HG02588 (cell line): ENCODE data around the gene GRIFIN.

ENCODE experiments used
- ATAC-seq: cut with Tn5 transposase; IDR thresholded peaks from one replicate; pipeline ENCODE4 v1.9.1; 2021; ENCODE audit warnings: mild to moderate bottlenecking, moderate library complexity; ENCODE audit not compliant: unreplicated experiment

Gene GRIFIN, protein sequence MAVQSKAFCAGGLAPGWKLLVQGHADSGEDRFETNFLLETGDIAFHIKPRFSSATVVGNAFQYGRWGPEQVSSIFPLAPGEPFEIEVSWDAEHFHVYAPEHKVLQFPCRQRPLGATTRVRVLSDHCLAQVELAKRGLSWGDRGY

DNA sequence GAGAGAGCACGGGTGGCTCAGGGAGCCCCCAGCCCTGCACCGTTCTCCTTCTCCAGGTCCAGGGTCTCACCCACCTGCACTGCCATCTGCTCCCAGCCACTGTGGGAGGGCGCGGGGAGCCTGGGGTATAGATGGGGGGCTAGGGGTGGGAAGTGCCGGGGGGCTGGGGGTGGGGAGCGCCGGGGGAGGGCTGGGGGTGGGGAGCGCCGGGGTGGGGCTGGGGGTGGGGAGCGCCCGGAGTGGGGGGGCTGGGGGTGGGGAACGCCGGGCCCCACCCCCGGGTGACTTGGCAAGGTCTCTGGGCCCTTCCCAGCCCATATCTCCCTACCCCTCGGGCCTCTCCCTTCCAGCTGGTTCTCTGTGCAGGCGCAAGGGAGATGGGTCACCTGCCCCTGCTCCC is at the start of gene GRIFIN:
GRIFIN (minus strand) TSS at position 101 of the 400 bp plus-strand sequence; CDS start at position 86, 15 bp downstream.
- no peak for ATAC-seq

DNA sequence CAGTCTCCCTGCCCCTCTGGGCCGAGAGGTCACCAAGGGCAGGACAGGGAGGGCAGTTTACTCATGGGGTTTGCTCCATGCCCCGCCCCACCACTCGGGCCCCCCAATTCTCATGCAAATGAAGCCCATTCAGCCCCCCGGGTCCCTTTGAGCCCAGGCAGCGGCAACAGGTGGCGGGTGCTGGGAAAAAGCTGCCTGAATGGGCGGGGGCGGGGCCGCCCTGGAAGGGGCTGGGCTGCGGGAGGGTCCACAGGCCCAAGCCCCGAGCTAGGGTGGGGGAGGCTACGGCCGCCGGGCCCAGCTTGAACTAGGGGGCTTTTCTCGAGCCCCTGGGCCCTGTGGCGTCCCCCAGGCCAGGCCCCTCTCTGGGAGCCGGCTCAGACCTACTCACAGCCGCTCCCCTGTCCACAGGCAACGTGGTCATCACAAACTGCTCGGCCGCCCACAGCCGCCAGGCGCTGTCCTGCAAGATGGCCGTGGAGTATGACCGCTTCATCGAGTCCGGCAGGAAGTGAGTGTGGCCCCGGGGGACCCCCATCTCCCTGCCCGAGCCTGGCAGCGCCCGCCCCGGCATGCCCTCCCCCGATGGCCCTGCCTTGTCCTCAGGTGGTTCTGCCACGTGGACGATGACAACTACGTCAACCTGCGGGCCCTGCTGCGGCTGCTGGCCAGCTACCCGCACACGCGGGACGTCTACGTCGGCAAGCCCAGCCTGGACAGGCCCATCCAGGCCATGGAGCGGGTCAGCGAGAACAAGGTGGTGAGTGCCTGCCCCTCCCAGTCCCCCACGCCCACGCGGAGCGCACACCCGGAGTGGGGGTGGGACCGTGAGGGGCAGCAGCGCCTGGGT is 48.8 kb upstream of the GRIFIN start:
- ATAC-seq: no peak

DNA sequence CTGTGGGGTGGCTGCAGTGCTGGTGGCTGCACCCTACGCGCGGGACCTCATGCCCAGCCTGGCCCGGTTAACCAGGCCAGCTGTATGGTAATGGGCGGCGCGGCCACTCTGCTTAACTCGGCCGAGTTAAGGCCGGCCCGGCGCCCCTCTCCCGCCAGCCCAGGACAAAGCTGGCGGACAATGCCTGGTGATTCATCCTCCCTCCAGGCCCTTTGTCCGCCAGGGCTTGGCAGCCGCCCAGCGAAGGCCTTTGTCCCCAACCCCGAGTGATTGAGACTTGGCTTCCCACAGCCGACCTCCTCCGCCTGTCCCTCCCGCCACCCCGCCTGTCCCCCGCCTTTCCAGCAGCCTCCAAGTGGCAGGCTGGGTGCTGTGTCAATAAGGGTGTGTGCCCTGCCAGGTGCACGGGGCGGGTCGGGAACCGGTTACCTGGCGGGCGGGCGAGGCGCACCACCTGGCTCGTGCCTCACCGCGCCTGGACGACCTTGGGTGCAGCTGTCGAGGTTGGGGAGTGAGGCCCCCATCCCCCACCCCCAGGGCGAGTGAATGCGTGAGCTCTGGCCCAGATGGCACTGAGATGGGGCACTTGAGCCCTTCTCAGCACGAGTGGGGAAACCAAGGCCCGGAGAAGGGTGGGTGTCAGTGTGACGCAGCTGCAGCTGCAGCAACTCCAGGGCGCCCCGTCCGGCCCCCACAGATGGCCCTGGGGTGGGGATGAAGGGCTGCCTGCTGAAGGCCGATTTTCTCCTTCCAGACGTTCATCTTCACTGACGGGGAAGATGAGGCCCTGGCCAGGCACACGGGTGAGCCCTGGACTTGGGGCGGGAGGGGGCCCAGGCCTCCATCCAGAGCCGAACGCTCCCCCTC is 48.0 kb upstream of the GRIFIN start:
- no peak for ATAC-seq

DNA sequence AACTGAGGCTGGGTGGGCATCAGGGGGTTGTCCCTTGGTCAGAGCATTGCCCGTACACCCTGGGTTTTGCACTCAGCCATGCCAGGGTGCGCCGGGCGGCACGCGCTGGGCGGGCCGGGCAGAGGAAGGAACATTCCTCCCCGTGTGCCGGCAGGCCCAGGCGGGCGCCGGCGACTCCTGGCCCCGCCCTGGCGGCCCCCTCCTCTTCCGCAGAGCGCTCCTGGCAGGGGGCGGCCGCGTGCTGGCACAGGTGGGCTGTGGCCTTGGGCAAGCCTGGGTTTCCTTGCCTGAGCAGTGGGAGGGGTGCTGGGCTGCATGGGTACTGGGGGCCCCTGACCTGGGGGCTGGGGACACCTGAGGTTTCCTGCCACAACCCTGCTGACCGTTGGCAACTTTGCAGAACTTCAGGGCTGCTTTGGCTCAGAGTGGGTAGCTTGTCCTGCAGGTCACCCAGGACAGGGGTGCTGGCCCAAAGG is 47.3 kb upstream of the GRIFIN start:
- no peak for ATAC-seq

DNA sequence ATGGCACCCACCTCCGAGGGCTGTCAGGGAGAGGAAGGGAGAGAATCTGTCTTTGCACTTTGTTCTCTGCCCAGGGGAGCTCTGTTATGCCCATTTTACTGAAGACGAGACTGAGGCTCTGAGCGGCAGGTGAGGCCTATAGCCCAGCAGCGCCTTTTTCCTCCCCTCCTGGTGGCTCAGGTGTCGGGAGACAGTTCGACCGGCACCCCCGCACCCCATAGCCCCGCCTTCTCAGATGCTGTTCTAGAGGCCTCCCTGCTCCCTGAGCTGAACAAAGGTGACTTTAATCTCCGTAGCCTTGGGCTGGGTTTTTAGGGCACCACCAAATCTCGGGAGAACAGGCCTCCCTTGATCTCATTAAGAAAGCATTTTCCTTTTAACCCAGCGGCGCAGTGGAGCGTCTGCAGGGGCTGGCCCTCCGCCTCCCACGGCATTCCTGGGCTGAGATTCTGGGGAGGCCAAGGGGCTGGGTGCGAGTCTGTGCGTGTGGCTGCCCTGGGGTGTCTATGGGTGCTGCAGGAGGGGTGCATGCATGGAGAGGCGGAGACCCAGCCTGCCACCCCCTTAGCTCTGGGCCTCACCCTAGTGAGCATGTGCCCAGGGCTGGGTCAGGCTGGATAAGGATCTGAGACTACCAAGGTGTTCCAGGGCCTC is 46.7 kb upstream of the GRIFIN start:
- ATAC-seq: no peak

DNA sequence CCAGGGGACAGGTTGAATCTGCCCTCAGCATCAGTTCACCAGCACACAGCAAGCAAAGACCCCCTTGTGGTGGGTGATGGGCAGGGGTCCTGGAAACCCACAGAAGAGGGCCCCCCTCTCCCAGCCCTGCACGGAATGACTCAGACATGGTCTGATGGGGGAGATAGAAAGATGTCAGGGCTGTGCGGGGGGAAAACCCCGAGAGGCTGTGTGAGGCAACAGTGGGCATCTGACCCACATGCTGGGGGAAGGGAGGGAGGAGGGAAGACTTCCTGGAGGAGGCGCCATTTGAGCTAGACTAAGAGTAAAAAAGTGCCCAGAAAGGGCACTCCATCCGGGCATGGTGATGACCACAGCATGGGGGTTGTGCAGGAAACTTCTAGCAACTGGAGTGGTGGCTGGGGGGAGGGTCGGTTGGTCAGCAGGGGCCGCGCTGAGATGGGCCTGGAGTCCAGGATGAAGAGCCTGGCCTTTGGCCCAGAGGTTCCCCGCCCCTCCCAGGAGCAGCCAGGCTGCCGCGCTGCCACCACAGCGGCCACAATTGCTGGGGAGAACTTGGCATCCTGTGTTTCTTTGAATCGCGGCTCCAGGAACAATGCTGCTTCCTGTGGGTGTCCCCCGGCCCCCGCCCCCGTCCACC is 45.9 kb upstream of the GRIFIN start:
- no peak for ATAC-seq

DNA sequence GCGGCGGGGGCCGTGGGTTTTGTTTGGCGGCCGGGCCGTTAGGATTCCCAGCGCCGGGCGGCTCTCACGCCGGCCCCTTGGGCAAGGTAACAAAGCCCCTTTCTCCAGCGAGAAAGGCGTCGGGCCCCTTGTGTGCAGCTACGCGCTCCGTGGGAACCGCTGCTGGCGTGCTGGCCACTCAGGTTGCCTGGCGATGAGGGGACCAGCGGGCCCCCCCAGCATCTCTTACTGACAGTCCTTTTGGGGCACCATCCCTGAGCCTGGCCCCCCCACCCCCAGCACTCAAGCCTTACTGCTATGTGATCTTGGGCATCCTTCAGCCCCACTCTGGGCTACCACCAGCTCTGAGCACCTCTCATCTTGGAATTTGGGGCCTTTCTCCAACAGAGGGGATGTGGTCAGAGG is 45.1 kb upstream of the GRIFIN start:
- ATAC-seq: no peak

DNA sequence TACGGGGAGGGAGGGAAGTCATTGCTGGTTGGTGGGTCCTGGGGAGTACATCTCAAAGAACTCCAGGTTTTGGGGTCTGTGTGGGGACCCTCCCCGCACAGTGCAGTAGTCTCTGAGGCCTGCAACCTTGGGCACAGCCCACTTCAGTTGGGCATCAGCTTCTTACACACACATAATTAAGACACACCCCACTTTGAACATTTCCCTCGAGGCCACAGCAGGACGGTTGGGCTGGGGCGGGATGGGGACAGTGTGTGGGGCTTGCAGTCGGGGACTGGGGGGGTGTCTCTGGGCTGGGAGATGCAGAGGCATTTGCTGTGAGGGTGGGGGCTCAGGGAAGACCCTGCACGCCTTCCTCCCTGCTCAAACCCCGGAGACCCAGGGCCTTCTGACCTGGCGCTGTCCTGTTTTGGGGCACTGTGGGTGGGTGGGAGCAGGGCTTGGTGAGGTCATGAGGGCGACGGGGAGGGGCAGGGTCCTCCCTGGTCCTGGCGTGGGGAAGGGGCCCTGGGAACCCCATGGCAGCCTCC is 44.6 kb upstream of the GRIFIN start:
- no peak for ATAC-seq

DNA sequence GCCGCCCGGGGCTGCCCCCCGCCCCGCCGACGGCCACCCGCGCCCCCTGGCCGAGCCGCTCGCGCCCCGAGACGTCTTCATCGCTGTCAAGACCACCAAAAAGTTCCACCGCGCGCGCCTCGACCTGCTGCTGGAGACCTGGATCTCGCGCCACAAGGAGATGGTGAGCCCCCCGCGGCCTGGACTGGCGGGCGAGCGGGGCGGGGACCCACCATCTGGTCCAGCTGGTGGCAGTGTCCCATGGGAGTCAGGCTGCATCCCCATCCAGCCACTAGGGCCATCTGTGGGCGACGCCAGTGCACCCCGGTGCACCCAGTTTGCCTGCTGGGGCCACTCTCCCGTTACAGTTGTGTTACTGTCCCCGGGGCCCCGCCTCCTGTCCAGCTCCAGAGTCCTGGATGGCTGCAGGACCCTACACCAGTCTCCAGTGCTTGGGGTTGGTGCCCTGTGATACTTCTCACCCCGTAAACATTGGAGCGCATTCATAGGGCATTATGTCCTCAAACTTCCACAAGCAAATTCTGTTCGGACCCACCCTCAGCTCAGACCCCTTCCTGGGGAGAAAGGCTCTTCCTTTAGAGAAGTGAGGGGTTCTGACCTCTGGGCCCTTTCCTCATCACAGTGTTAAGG is 44.0 kb upstream of the GRIFIN start:
- ATAC-seq: no peak

DNA sequence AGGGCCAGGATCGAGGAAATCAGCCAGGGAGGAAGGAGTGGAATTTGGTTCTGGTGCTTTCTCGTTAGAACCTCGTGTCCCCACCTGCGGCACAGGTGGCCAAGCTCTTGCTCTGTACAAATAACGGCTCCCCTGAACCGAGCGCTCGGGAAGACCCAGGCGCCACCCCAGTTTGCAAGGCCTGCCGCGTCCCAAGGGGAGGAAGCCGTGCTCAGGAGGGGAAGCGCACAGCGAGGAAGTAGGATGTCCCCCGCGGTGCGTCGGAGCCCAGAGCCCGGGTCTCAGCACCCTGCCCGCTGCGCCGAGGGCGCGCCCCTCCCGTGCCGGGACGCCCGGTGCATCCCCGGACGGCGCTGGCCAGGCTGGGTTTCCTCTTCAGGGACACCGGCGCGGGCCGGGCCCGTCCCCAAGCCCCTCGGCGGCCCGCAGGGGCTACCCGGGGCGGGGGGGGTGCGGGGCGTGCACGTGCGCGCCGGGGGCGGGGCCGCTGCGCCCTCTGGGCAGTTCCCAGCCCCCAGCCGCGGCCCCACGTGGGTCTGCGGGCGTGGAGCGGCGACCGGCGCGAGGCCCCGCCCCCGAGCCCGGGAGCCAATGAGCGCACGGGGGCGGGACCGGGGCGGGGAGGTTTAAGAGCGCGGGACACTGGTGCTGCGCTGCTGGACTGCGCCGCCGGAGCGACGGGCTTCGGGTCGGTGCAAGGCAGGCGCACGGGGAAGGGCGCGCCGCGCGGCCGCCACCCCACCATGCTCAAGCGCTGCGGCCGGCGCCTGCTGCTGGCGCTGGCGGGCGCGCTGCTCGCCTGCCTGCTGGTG is 43.1 kb upstream of the GRIFIN start, which contains the start of gene LFNG:
LFNG (plus strand) TSS at position 656 of the 812 bp plus-strand sequence; CDS start at position 744, 88 bp downstream.
- peak; percentile 82 for ATAC-seq

DNA sequence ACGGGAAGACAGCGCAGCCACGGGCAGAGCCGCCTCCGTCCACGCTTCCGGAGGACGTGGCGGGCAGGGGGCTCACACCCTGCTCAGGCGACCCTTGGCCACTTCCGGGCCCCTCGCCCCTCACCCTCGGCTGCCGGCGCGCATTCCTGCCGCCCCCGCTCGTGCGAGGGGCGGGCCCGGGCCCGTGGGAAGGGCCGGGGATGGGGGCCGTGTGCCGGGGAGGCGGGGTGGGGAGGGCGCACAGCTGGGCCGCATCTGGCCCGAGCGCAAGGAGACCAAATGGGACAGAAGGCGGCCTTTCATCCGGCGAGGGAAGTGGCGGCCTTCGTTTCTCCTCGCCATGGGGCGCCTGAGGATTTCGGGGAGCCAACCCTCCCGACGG is 42.5 kb upstream of the GRIFIN start:
- ATAC-seq: no peak

DNA sequence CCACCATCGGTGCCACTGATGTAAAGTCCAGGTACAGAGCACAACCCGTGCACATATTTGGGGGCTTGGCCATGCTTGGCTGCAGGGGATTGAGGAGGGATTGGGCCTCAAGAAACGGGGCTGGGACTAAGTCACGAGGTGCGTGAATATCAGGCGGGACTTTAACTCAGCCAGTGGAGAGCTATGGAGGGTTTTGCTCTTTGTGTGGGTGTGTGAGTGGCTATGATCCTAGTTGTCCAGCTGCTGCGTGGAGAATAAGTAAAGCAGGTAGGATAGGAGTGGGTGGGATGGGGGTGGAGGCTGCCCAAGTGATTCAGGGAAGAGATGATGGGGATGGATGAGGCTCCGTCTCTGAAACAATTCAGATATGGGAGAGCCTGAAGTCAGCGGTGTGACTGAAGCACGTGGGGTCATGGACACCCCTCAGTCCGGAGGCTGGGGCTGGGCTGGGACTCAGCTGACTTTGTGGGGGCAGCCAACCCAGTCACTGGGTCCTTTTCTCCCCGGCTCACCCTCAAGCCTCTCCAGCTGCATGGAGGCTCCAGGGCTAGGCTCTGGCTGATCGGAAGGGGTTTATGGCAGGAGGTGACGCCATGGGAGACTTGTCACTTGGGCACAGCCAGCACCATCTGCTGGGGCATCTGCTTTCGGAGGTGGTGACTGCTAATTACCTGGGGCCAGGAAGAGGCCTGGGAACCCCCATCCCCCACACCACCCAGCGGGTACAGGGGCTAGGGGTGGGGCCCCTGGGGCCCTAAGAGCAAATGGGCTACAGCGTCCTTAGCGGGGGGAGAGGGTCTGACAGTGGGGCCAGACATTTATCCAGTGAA is 41.7 kb upstream of the GRIFIN start:
- ATAC-seq: no peak

DNA sequence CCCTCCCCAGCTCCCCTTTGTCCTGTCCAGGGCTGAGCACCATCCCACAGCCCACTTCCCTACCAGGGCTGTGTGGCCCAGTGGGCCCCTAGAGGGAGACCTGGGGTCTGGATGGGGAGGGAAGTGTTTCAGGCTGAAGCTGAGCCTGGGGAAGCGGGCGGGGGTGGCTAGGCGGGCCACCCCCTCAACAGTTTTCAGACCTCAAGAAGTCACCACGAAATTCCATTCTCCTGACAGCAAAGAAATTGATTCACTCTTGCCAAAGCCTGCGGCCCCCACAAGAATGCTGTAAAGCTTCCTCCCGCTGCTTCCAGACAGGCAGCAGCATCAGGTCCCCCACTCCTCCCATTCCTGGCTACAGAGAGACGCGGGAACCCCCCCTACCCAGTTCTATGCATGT is 40.8 kb upstream of the GRIFIN start:
- no peak for ATAC-seq

DNA sequence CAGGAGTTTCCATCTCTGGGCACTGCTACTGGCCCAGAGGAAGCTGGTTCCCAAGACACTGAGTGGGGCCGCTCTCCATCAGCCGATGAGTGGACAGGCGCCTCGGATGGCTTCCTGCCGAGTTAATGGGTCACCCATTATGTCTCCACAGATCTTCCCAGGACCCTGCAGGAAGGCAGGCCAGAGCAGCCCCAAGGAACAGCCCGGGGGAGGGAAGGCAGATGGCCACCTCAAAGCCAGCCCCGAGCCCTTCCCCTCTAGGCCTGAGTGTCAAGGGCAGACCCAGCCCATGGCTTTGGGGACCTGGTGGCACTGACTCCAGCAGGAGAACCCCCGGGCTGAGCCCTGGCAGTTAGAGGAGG is 40.0 kb upstream of the GRIFIN start:
- ATAC-seq: no peak

DNA sequence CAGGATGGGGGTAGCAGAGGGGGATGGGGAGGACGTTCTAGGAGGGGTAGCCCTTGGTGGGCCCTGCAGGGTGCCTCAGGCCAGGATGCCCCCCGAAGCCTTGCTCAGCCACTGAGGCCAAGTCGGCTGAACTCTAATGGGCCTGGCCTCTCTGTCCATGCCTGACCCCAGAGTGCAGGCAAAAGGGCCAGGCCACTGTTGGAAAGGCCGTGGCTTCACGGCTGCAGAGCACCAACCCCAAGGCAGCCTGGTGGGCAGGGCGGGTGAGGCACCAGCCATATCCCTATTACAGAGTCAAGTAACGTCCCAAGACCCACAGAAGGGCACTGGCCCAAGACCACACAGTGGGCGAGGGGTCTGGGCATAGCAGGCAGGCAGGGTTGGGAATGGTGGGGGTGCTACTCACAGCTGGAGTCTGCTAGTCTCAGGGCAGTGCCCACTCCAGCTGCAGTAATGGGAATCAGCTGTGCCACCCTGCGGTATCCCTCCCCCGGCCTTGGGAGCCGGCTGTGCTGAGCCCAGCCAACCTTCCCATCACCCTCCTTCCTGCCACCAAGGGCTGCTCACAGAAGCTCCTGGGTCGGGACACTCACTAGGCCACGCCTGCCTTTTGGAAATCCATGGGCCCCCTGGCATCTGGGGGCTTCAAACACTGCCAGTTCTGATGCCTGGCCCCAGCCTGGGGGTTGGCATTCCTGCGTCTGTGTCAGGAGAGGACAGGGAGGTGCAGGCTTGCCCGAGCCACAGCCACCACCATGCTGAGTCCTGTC is 39.4 kb upstream of the GRIFIN start:
- no peak for ATAC-seq

DNA sequence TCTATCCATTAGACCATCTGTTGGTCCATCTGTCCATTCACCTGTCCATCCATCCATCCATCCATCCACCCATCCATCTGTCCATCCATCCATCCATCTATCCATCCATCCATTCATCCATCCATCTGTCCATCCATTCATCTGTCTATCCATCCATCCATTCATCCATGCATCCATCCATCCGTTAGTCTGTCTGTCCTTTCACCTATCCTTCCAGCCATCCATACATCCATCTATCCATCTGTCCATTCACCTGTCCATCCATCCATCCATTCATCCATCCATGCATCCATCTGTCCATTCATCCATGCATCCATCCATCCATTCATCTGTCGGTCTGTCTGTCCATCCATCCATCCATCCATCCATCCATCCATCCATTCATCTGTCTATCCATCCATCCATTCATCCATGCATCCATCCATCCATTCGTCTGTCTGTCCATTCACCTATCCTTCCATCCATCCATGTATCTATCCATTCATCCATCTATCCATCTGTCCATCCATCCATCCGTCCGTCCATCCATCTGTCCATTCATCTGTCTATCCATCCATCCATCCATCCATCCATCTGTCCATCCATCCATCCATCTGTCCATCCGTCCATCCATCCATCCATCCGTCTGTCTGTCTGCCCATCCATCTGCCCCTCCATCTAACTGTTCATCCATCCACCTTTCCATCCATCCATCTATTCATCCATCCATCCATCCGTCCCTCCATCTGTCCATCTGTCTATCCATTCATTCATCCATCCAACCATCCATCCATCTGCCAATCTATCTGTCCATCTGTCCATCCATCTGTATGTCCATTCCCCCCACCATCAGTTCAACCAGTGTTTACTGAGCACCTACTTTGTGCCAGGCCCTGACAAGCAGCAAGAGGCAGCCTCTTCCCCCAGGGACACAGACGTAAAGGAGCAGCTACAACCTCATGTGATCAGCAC is 38.5 kb upstream of the GRIFIN start:
- ATAC-seq: no peak
